Measurements from ENCODE around the gene GPC6. TPM values are rescaled to one million over a fixed set of nuclear protein-coding genes. Genes with fewer than 3 reads are reported as not detected.

GPC6 gene
- total RNA-seq, 1 experiment from 2014 or later = not detected

GRCh38 chr13:93235258-93236015 is 8.8 kb downstream of the GPC6 start:
- no TSS peak for BruUV-seq (replicated peaks)
- H3K36me3 Mint-ChIP-seq (ENCODE audit: insufficient read depth, unreplicated experiment) = no peaks in the 10 kb centered on the region
- H3K4me3 Mint-ChIP-seq (ENCODE audit: low read depth, unreplicated experiment) = no peak overlapping the region
- CTCF ChIA-PET = no interaction called here
- no peak overlapping the region for H3K27ac Mint-ChIP-seq (ENCODE audit: unreplicated experiment)
- no peak for DNase-seq
- H3K27me3 Mint-ChIP-seq (ENCODE audit: unreplicated experiment) = no peaks in the 10 kb centered on the region
- intact Hi-C loops (cut with micrococcal nuclease; ENCODE audit: unreplicated experiment) = no loop called here
- H3K4me1 Mint-ChIP-seq (ENCODE audit: low read depth, unreplicated experiment) = no peaks in the 10 kb centered on the region
- TF ChIP-seq CTCF (IDR thresholded peaks at IDR 0.05; ENCODE audit: unreplicated experiment) = no peak
- H3K9me3 Mint-ChIP-seq (ENCODE audit: low read depth, unreplicated experiment) = peaks cover 3% of the 10 kb centered on the region

GRCh38 chr13:93238711-93239110 is 12.1 kb downstream of the GPC6 start:
- DNase-seq = no peak
- no peaks in the 10 kb centered on the region for H3K27me3 Mint-ChIP-seq (ENCODE audit: unreplicated experiment)
- intact Hi-C loops (cut with micrococcal nuclease; ENCODE audit: unreplicated experiment) = no loop called here
- H3K36me3 Mint-ChIP-seq (ENCODE audit: insufficient read depth, unreplicated experiment) = no peaks in the 10 kb centered on the region
- CTCF ChIA-PET = no interaction called here
- H3K4me3 Mint-ChIP-seq (ENCODE audit: low read depth, unreplicated experiment) = no peak overlapping the region
- H3K4me1 Mint-ChIP-seq (ENCODE audit: low read depth, unreplicated experiment) = no peaks in the 10 kb centered on the region
- no TSS peak for BruUV-seq (replicated peaks)
- H3K9me3 Mint-ChIP-seq (ENCODE audit: low read depth, unreplicated experiment) = peaks cover 3% of the 10 kb centered on the region
- TF ChIP-seq CTCF (IDR thresholded peaks at IDR 0.05; ENCODE audit: unreplicated experiment) = no peak
- H3K27ac Mint-ChIP-seq (ENCODE audit: unreplicated experiment) = no peak overlapping the region

GRCh38 chr13:93243375-93244063 is 16.9 kb downstream of the GPC6 start:
- Mint-ChIP-seq H3K9me3 (ENCODE audit: low read depth, unreplicated experiment) (no peaks in the 10 kb centered on the region), H3K27ac (ENCODE audit: unreplicated experiment) (no peak overlapping the region), H3K4me1 (ENCODE audit: low read depth, unreplicated experiment) (no peaks in the 10 kb centered on the region), H3K4me3 (ENCODE audit: low read depth, unreplicated experiment) (no peak overlapping the region), H3K36me3 (ENCODE audit: insufficient read depth, unreplicated experiment) (no peaks in the 10 kb centered on the region), H3K27me3 (ENCODE audit: unreplicated experiment) (no peaks in the 10 kb centered on the region)
- intact Hi-C loops (cut with micrococcal nuclease; ENCODE audit: unreplicated experiment) = no loop called here
- BruUV-seq (replicated peaks) = no TSS peak
- TF ChIP-seq CTCF (IDR thresholded peaks at IDR 0.05; ENCODE audit: unreplicated experiment) = no peak
- DNase-seq = no peak
- CTCF ChIA-PET = no interaction called here

GRCh38 chr13:93244141-93244917 is 17.7 kb downstream of the GPC6 start:
- intact Hi-C loops (cut with micrococcal nuclease; ENCODE audit: unreplicated experiment) = no loop called here
- H3K36me3 Mint-ChIP-seq (ENCODE audit: insufficient read depth, unreplicated experiment) = no peaks in the 10 kb centered on the region
- CTCF ChIA-PET = no interaction called here
- no peak overlapping the region for H3K27ac Mint-ChIP-seq (ENCODE audit: unreplicated experiment)
- H3K4me3 Mint-ChIP-seq (ENCODE audit: low read depth, unreplicated experiment) = peak overlapping the region; percentile 39
- no peak for DNase-seq
- no TSS peak for BruUV-seq (replicated peaks)
- TF ChIP-seq CTCF (IDR thresholded peaks at IDR 0.05; ENCODE audit: unreplicated experiment) = no peak
- no peaks in the 10 kb centered on the region for H3K9me3 Mint-ChIP-seq (ENCODE audit: low read depth, unreplicated experiment)
- no peaks in the 10 kb centered on the region for H3K27me3 Mint-ChIP-seq (ENCODE audit: unreplicated experiment)
- no peaks in the 10 kb centered on the region for H3K4me1 Mint-ChIP-seq (ENCODE audit: low read depth, unreplicated experiment)

All from Calu3 (cell line).